Measurements from ENCODE around the gene IPCEF1.
"Not testable (repeated sequence)": the region's sequence is repeated elsewhere in the genome, so short reads cannot be mapped to it uniquely, and the experiment has no call there.

Gene IPCEF1

GRCh38 chr6:154179434-154179833 lies 177.2 kb downstream of the IPCEF1 start:
- TF ChIP-seq FOXA1 (IDR thresholded peaks at IDR 0.05): no peak
- TF ChIP-seq, protein P1, sequence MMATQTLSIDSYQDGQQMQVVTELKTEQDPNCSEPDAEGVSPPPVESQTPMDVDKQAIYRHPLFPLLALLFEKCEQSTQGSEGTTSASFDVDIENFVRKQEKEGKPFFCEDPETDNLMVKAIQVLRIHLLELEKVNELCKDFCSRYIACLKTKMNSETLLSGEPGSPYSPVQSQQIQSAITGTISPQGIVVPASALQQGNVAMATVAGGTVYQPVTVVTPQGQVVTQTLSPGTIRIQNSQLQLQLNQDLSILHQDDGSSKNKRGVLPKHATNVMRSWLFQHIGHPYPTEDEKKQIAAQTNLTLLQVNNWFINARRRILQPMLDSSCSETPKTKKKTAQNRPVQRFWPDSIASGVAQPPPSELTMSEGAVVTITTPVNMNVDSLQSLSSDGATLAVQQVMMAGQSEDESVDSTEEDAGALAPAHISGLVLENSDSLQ (IDR thresholded peaks at IDR 0.05): no peak
- no peak for TF ChIP-seq HDGF (IDR thresholded peaks at IDR 0.05; ENCODE audit: borderline replicate concordance)
- no peak for TF ChIP-seq TARDBP (IDR thresholded peaks at IDR 0.05)
- TF ChIP-seq SUZ12 (IDR thresholded peaks at IDR 0.05): no peak
- no peak for TF ChIP-seq FOXK2 (IDR thresholded peaks at IDR 0.05)
- no peak for TF ChIP-seq FOXM1 (IDR thresholded peaks at IDR 0.05; ENCODE audit: borderline replicate concordance)
- TF ChIP-seq BHLHE40 (IDR thresholded peaks at IDR 0.05; ENCODE audit: borderline replicate concordance): no peak
- TF ChIP-seq CTBP1 (IDR thresholded peaks at IDR 0.05; ENCODE audit: borderline replicate concordance): no peak
- TF ChIP-seq LEF1 (IDR thresholded peaks at IDR 0.05; ENCODE audit: borderline replicate concordance): no peak
- no peak for TF ChIP-seq ZNF384 (IDR thresholded peaks at IDR 0.05)
- TF ChIP-seq ARNT (IDR thresholded peaks at IDR 0.05): no peak
- TF ChIP-seq L3MBTL2 (conservative IDR thresholded peaks at IDR 0.05): no peak
- no peak for TF ChIP-seq ELF4 (IDR thresholded peaks at IDR 0.05)
- CTCF ChIA-PET: no interaction called here
- POLR2A ChIA-PET: no interaction called here
- DNase-seq (ENCODE audit: extremely low spot score): no peak

- CTCF ChIA-PET; POLR2A ChIA-PET; DNase-seq (ENCODE audit: extremely low spot score): not testable (repeated sequence)
These were observed 184.2 kb downstream of the IPCEF1 start for GRCh38 chr6:154172393-154172792.

GRCh38 chr6:154170106-154170505 lies 186.5 kb downstream of the IPCEF1 start:
- ChIA-PET CTCF (no interaction called here), POLR2A (no interaction called here)
- DNase-seq (ENCODE audit: extremely low spot score): no peak

DNA sequence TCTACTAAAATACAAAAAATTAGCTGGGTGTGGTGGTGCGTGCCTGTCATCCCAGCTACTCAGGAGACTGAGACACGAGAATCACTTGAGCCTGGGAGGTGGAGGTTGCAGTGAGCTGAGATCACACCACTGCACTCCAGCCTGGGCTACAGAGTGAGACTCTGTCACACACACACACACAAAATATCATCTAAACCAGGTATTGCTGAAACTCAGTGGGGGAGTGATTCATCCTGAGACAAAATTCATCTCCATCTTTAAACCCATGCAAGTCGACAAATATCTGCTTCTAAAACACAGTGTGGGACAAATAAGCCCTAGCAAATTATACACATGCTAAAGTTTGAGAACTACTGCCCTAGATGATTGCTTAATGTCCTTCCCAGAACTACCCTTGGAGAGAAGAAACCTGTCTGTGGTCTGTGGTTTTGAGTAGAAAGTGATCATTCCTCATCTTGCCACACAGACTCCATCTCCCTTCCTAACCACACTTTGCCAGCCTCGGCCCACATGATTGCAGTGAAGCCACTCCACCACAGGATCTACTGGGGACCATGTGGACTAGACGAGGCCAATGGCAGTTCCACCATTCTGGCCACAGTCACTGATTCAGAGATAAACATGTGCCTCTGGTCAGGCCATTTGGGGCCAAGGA lies 187.3 kb downstream of the IPCEF1 start:
- CTCF ChIA-PET: no interaction called here
- POLR2A ChIA-PET: no interaction called here
- no peak for DNase-seq (ENCODE audit: extremely low spot score)
- TF ChIP-seq TARDBP (IDR thresholded peaks at IDR 0.05): no peak
- no peak for TF ChIP-seq FOXA1 (IDR thresholded peaks at IDR 0.05)

More at GRCh38 chr6:154170106-154170505, 186.5 kb downstream of the IPCEF1 start:
- TF ChIP-seq, protein P1 (IDR thresholded peaks at IDR 0.05): no peak
- no peak for TF ChIP-seq FOXK2 (IDR thresholded peaks at IDR 0.05)
- no peak for TF ChIP-seq NFRKB (IDR thresholded peaks at IDR 0.05)
- no peak for TF ChIP-seq L3MBTL2 (conservative IDR thresholded peaks at IDR 0.05)
- TF ChIP-seq HDGF (IDR thresholded peaks at IDR 0.05; ENCODE audit: borderline replicate concordance): no peak
- no peak for TF ChIP-seq TARDBP (IDR thresholded peaks at IDR 0.05)
- TF ChIP-seq SUZ12 (IDR thresholded peaks at IDR 0.05): no peak
- TF ChIP-seq ELF4 (IDR thresholded peaks at IDR 0.05): no peak
- no peak for TF ChIP-seq ARNT (IDR thresholded peaks at IDR 0.05)
- no peak for TF ChIP-seq FOXA1 (IDR thresholded peaks at IDR 0.05)
- no peak for TF ChIP-seq LEF1 (IDR thresholded peaks at IDR 0.05; ENCODE audit: borderline replicate concordance)
- TF ChIP-seq SP1 (IDR thresholded peaks at IDR 0.05): no peak
- TF ChIP-seq ZNF384 (IDR thresholded peaks at IDR 0.05): no peak
- no peak for TF ChIP-seq CTBP1 (IDR thresholded peaks at IDR 0.05; ENCODE audit: borderline replicate concordance)
- TF ChIP-seq FOXM1 (IDR thresholded peaks at IDR 0.05; ENCODE audit: borderline replicate concordance): no peak
- TF ChIP-seq BHLHE40 (IDR thresholded peaks at IDR 0.05; ENCODE audit: borderline replicate concordance): no peak

DNA sequence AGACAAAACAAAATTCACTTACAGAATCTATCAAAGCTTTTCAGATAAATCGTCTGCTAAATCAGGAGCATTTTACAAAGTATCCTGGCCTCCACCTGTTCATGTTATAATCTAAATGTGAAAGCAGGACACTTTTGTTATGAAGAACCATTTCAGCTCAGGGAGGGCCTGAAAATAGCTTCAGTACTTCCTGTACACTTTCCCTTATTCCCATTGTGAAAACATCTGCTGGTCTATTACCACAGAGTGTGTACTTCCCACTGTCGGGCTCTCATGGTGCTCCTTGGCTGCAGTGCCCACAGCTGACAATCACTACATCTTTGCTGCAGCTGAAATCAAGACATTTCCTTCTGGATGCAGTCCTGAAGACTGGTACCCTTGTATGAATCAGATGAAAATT lies 189.5 kb downstream of the IPCEF1 start:
- ChIA-PET CTCF (no interaction called here), POLR2A (no interaction called here)
- TF ChIP-seq SP1 (IDR thresholded peaks at IDR 0.05) (no peak), LEF1 (IDR thresholded peaks at IDR 0.05; ENCODE audit: borderline replicate concordance) (no peak), CTBP1 (IDR thresholded peaks at IDR 0.05; ENCODE audit: borderline replicate concordance) (no peak), HDGF (IDR thresholded peaks at IDR 0.05; ENCODE audit: borderline replicate concordance) (no peak), FOXA1 (IDR thresholded peaks at IDR 0.05) (no peak), TARDBP (IDR thresholded peaks at IDR 0.05) (no peak)
- TF ChIP-seq, protein P1 (IDR thresholded peaks at IDR 0.05): no peak
- no peak for DNase-seq (ENCODE audit: extremely low spot score)

GRCh38 chr6:154166140-154166539 lies 190.5 kb downstream of the IPCEF1 start:
- no peak for TF ChIP-seq FOXM1 (IDR thresholded peaks at IDR 0.05; ENCODE audit: borderline replicate concordance)
- no peak for TF ChIP-seq BHLHE40 (IDR thresholded peaks at IDR 0.05; ENCODE audit: borderline replicate concordance)
- no peak for TF ChIP-seq FOXA1 (IDR thresholded peaks at IDR 0.05)
- CTCF ChIA-PET: no interaction called here
- DNase-seq (ENCODE audit: extremely low spot score): no peak
- POLR2A ChIA-PET: no interaction called here

DNA sequence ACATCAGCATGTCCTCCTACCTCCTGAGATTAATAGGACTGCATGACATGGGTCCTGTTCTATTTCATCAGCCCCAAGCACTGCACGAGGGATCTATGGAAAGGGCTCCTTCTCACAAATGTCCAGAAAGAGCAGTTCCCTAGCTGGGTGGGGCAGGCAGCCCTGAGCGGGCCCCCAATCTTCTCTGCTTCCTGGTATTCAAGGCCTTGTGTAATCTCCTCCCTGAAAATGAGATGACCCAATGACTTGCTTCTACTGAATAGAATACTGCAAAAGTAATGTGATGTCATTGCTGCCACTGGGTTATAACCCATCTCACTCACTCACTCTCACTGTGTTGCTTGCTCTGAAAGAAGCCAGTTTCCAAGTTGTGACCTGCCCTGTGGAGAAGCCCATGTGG lies 191.1 kb downstream of the IPCEF1 start:
- CTCF ChIA-PET: interaction anchor here (1.2 kb wide), 1 partner anchor 128 kb away, joined by 3 read pairs; no protein-coding TSS in a partner anchor
- DNase-seq (ENCODE audit: extremely low spot score): no peak
- no peak for TF ChIP-seq SUZ12 (IDR thresholded peaks at IDR 0.05)
- TF ChIP-seq TARDBP (IDR thresholded peaks at IDR 0.05): no peak
- TF ChIP-seq FOXM1 (IDR thresholded peaks at IDR 0.05; ENCODE audit: borderline replicate concordance): no peak
- no peak for TF ChIP-seq FOXA1 (IDR thresholded peaks at IDR 0.05)
- no peak for TF ChIP-seq CTBP1 (IDR thresholded peaks at IDR 0.05; ENCODE audit: borderline replicate concordance)
- no peak for TF ChIP-seq ZNF384 (IDR thresholded peaks at IDR 0.05)
- TF ChIP-seq BHLHE40 (IDR thresholded peaks at IDR 0.05; ENCODE audit: borderline replicate concordance): no peak
- no peak for TF ChIP-seq FOXK2 (IDR thresholded peaks at IDR 0.05)
- TF ChIP-seq, protein P1 (IDR thresholded peaks at IDR 0.05): no peak
- no peak for TF ChIP-seq LEF1 (IDR thresholded peaks at IDR 0.05; ENCODE audit: borderline replicate concordance)
- no peak for TF ChIP-seq ELF4 (IDR thresholded peaks at IDR 0.05)
- TF ChIP-seq SP1 (IDR thresholded peaks at IDR 0.05): no peak
- TF ChIP-seq L3MBTL2 (conservative IDR thresholded peaks at IDR 0.05): no peak
- no peak for TF ChIP-seq HDGF (IDR thresholded peaks at IDR 0.05; ENCODE audit: borderline replicate concordance)
- TF ChIP-seq NFRKB (IDR thresholded peaks at IDR 0.05): no peak
- POLR2A ChIA-PET: no interaction called here
